A549 (cell line): Measurements from ENCODE around the gene TMSB15C. TPM values are rescaled to one million over a fixed set of nuclear protein-coding genes. Genes with fewer than 3 reads are reported as not detected.

Experiments
- ATAC-seq, 2 experiments: fragments of 200-7000 bp in 1 of 2; fragments of >200 bp in 1 of 2; cut with Nextera tagmentation in 1 of 2; cut with Tn5 transposase in 1 of 2; 3 replicates each; pipeline versions ENCODE4 v1.8.0 to v1.9.1; 2018 to 2020; ENCODE audit warnings: mild to moderate bottlenecking in 1 of 2, moderate library complexity in 1 of 2
- CTCF ChIA-PET: fragments of 300-600 bp; sonication (Branson Sonifier 250); formaldehyde crosslinking; extraction: SDS; loops from one replicate; lab custom pipeline; 2021; ENCODE audit warnings: antibody characterized with exemption, inconsistent platforms; lab: Yijun Ruan, JAX
- POLR2A ChIA-PET: fragments of 350-600 bp; formaldehyde crosslinking; extraction: SDS; loops from one replicate; lab custom pipeline; 2021; ENCODE audit warnings: antibody characterized with exemption, inconsistent platforms; lab: Yijun Ruan, JAX
- DNase-seq, 2 experiments: peaks; one replicate each; pipeline versions ENCODE4 v3.0.0 to v3.0.0-alpha.2; 2011 to 2016; ENCODE audit warnings: low read depth in 1 of 2, low spot score in 1 of 2
- FAIRE-seq: peaks from 2 replicates; lab custom pipeline; 2011; peaks lifted over from hg19 to GRCh38; lab: Jason Lieb, UNC
- H3K27ac ChIP-seq, 2 experiments: fragments of >200 bp; sonication (Bioruptor Twin); formaldehyde crosslinking; 3 replicates each; pipeline ENCODE4 v1.5.1; 2016 to 2017
- H3K4me1 ChIP-seq: fragments of >200 bp; sonication (Bioruptor Twin); formaldehyde crosslinking; 3 replicates; pipeline ENCODE4 v1.6.1; 2016
- H3K4me2 ChIP-seq: fragments of >200 bp; sonication (Bioruptor Twin); formaldehyde crosslinking; 3 replicates; pipeline ENCODE4 v1.6.1; 2016
- H3K4me3 ChIP-seq: fragments of >200 bp; sonication (Bioruptor Twin); formaldehyde crosslinking; 3 replicates; pipeline ENCODE4 v1.5.1; 2016
- H3K9me3 ChIP-seq: fragments of >200 bp; sonication (Bioruptor Twin); formaldehyde crosslinking; 3 replicates; pipeline ENCODE4 v1.6.1; 2016
- BHLHE40 ChIP-seq: IDR thresholded peaks from 2 replicates; pipeline ENCODE4 v1.6.1; 2012; ENCODE audit warnings: low read depth, low read length, inconsistent platforms
- CTCF ChIP-seq: fragments of >200 bp; sonication (Bioruptor Twin); formaldehyde crosslinking; IDR thresholded peaks from 3 replicates; pipeline ENCODE4 v1.5.1; 2016
- EP300 ChIP-seq, 2 experiments: fragments of >200 bp; sonication (Bioruptor Twin); formaldehyde crosslinking; IDR thresholded peaks; 2 replicates in 1 of 2; 3 replicates in 1 of 2; pipeline ENCODE4 v1.6.1; 2016 to 2017
- HOXB13 ChIP-seq: fragments of 250-450 bp; sonication (Bioruptor Pico); IDR thresholded peaks from 2 replicates; pipeline ENCODE4 v1.5.0; 2020; ENCODE audit warnings: low read depth, mild to moderate bottlenecking, moderate library complexity
- JUN ChIP-seq, 2 experiments: fragments of >200 bp; sonication (Bioruptor Twin); formaldehyde crosslinking; IDR thresholded peaks; 2 replicates in 1 of 2; 3 replicates in 1 of 2; pipeline ENCODE4 v1.6.1; 2016 to 2017
- JUNB ChIP-seq: fragments of >200 bp; sonication (Bioruptor Twin); formaldehyde crosslinking; IDR thresholded peaks from 2 replicates; pipeline ENCODE4 v1.6.1; 2016
- KDM1A ChIP-seq: fragments of 200-600 bp; sonication (generic); IDR thresholded peaks from 2 replicates; pipeline ENCODE4 v1.6.1; 2016; ENCODE audit warnings: low read depth, mild to moderate bottlenecking
- MAFK ChIP-seq: fragments of 450-650 bp; IDR thresholded peaks from 2 replicates; pipeline ENCODE4 v1.6.1; 2014; ENCODE audit not compliant: partially characterized antibody
- PHF8 ChIP-seq: fragments of 200-600 bp; sonication (generic); IDR thresholded peaks from 2 replicates; pipeline ENCODE4 v1.6.1; 2016; ENCODE audit warnings: low read depth, mild to moderate bottlenecking, antibody characterized with exemption, moderate library complexity, borderline replicate concordance
- POLR2AphosphoS2 ChIP-seq: conservative IDR thresholded peaks from 2 replicates; pipeline ENCODE4 v1.6.1; 2012; ENCODE audit warnings: low read length, improper control_type of control experiment, inconsistent platforms
- RAD21 ChIP-seq, 2 experiments: fragments of >200 bp in 1 of 2; sonication (Bioruptor Twin) in 1 of 2; formaldehyde crosslinking in 1 of 2; IDR thresholded peaks in 1 of 2; conservative IDR thresholded peaks in 1 of 2; 2 replicates in 1 of 2; 3 replicates in 1 of 2; pipeline ENCODE4 v1.6.1; 2012 to 2018; ENCODE audit warnings: inconsistent platforms in 1 of 2
- RNF2 ChIP-seq: fragments of 200-600 bp; sonication (generic); IDR thresholded peaks from 2 replicates; pipeline ENCODE4 v1.6.1; 2016; ENCODE audit warnings: low read depth, mild to moderate bottlenecking, antibody characterized with exemption, moderate library complexity, borderline replicate concordance
- SMC3 ChIP-seq: fragments of >200 bp; sonication (Bioruptor Twin); formaldehyde crosslinking; IDR thresholded peaks from 3 replicates; pipeline ENCODE4 v1.6.1; 2018; ENCODE audit warnings: inconsistent platforms
- TP53 ChIP-seq: fragments of 250-450 bp; sonication (Bioruptor Pico); IDR thresholded peaks from 2 replicates; pipeline ENCODE4 v1.5.0; 2021; ENCODE audit warnings: mild to moderate bottlenecking, moderate library complexity
- ZNF302 ChIP-seq: fragments of 250-450 bp; sonication (Bioruptor Pico); IDR thresholded peaks from 2 replicates; pipeline ENCODE4 v1.9.0; 2021; ENCODE audit warnings: inconsistent platforms, mild to moderate bottlenecking, moderate library complexity
- WGBS: methylation state at CpG from one replicate; pipeline ENCODE4 v1.1.6; 2017; ENCODE audit errors: missing lambda C conversion rate; 5-methylcytosine and 5-hydroxymethylcytosine counted together
- polyA plus RNA-seq, 4 experiments: library from polyadenylated mRNA; depleted of rRNA in 3 of 4; stranded (reverse); fragments of >200 nt; fragmentation: RNase III in 1 of 4; extraction: RNeasy Plus Mini Kit Qiagen cat#74134 plus additional on column Dnase treatment in 1 of 4; gene quantifications; 2 replicates in 3 of 4; 3 replicates in 1 of 4; pipeline ENCODE4 v1.2.3, GENCODE V29; 2011 to 2017

TMSB15C gene
- polyA plus RNA-seq, 2 of the 4 experiments (the other 2 are of a cell fraction): 0.79 to 1.1 TPM

GRCh38 chrX:104105330-104106262 is 29.6 kb upstream of the TMSB15C start:
- H3K4me1 ChIP-seq: no peaks in the 10 kb centered on the region
- H3K4me3 ChIP-seq: no peak overlapping the region
- WGBS: 22% methylated on average over 11 of the region's 11 CpGs
- ATAC-seq (no peak), FAIRE-seq (no peak), DNase-seq (no peak)
- H3K4me2 ChIP-seq: no peak overlapping the region
- H3K9me3 ChIP-seq: no peaks in the 10 kb centered on the region
- TF ChIP-seq MAFK (peak; percentile 97), POLR2AphosphoS2 (no peak)
- ChIA-PET POLR2A (no interaction called here), CTCF (interaction anchor here (0.7 to 1.6 kb wide), 3 partner anchors 7 to 251 kb away, joined by 3 to 6 read pairs (median 4); partner anchors contain the start of gene ZCCHC18)
- no peak overlapping the region for H3K27ac ChIP-seq

- DNase-seq (no peak), FAIRE-seq (no peak), ATAC-seq (no peak)
- no peak overlapping the region for H3K27ac ChIP-seq
- 29% methylated on average over 9 of the region's 10 CpGs for WGBS
- no peak overlapping the region for H3K4me2 ChIP-seq
- H3K4me1 ChIP-seq: no peaks in the 10 kb centered on the region
- no peak overlapping the region for H3K4me3 ChIP-seq
- ChIA-PET POLR2A (no interaction called here), CTCF (interaction anchor here (1.6 kb wide), 1 partner anchor 8 kb away, joined by 6 read pairs; the partner anchor contains the start of gene ZCCHC18)
- TF ChIP-seq ZNF302 (CRISPR knock-in tag) (no peak), PHF8 (no peak), JUN (IDR thresholded peaks at IDR 0.05) (no peak), HOXB13 (CRISPR knock-in tag) (no peak)
- no peaks in the 10 kb centered on the region for H3K9me3 ChIP-seq
Measured at GRCh38 chrX:104104676-104105075, 28.6 kb upstream of the TMSB15C start.

GRCh38 chrX:104098919-104099318 is 22.9 kb upstream of the TMSB15C start:
- Histone ChIP-seq H3K4me3 (no peak overlapping the region), H3K9me3 (no peaks in the 10 kb centered on the region), H3K4me1 (no peaks in the 10 kb centered on the region), H3K4me2 (no peak overlapping the region), H3K27ac (no peak overlapping the region)
- FAIRE-seq (peak; percentile 97), DNase-seq (no peak), ATAC-seq (peak; percentile 64 to 74; a peak in 5 of 6 replicates)
- ChIA-PET CTCF (interaction anchor here (1.0 to 3.6 kb wide), 3 partner anchors 13 to 38 kb away, joined by 3 to 18 read pairs (median 15); partner anchors contain the start of gene ZCCHC18), POLR2A (no interaction called here)
- TF ChIP-seq JUNB (no peak), EP300 (IDR thresholded peaks at IDR 0.05) (no peak), KDM1A (no peak)

GRCh38 chrX:104098151-104098808 is 22.2 kb upstream of the TMSB15C start:
- CTCF ChIA-PET: interaction anchor here (1.0 to 3.6 kb wide), 3 partner anchors 14 to 38 kb away, joined by 3 to 18 read pairs (median 15); partner anchors contain the start of gene ZCCHC18
- TF ChIP-seq SMC3 (peak; percentile 56), RNF2 (no peak), TP53 (CRISPR knock-in tag) (no peak), CTCF (peak; percentile 67), RAD21 (conservative IDR thresholded peaks at IDR 0.05 in 1 of 2, IDR thresholded peaks at IDR 0.05 in 1 of 2) (peak; percentile 50 to 60), BHLHE40 (no peak)
- ATAC-seq (peak; percentile 71 to 84; a peak in 5 of 6 replicates), FAIRE-seq (peak; percentile 100), DNase-seq (peak; percentile 15 to 79)
- POLR2A ChIA-PET: no interaction called here
- no peaks in the 10 kb centered on the region for H3K4me1 ChIP-seq
- no peak overlapping the region for H3K4me3 ChIP-seq
- WGBS: under 1% methylated on average over 4 of the region's 4 CpGs
- no peaks in the 10 kb centered on the region for H3K9me3 ChIP-seq
- H3K4me2 ChIP-seq: 0 out of 3 replicates have a peak overlapping the region, but pooled peaks have one; percentile 28
- no peak overlapping the region for H3K27ac ChIP-seq
